GM03348 (cell line): ENCODE results near the gene FREM2.
A peak's percentile ranks its signal among the peaks of the same experiment; 100 is the strongest.

Experiments
- DNase-seq: peaks from one replicate; pipeline ENCODE4 v3.0.0; 2012; ENCODE audit warnings: low spot score

Gene FREM2

GRCh38 chr13:38686577-38687245 is at the start of gene FREM2:
Gene FREM2, plus strand, starts transcription at chr13:38687077. Its CDS starts 268 bp downstream, at chr13:38687345.
- DNase-seq, result peak; percentile 30

GRCh38 chr13:38637576-38637975 is 49.3 kb upstream of the FREM2 start:
- DNase-seq, result no peak

GRCh38 chr13:38641164-38641948 is 45.5 kb upstream of the FREM2 start:
- DNase-seq, result peak; percentile 23

GRCh38 chr13:38647312-38647711 is 39.6 kb upstream of the FREM2 start:
- no peak for DNase-seq

GRCh38 chr13:38648912-38649311 is 38.0 kb upstream of the FREM2 start:
- DNase-seq, result no peak

- no peak for DNase-seq
Observed at GRCh38 chr13:38656699-38657098, 30.2 kb upstream of the FREM2 start.

GRCh38 chr13:38657191-38657590 is 29.7 kb upstream of the FREM2 start:
- peak; percentile 36 for DNase-seq

GRCh38 chr13:38658906-38659305 is 28.0 kb upstream of the FREM2 start:
- DNase-seq, result no peak

- no peak for DNase-seq
Observed at GRCh38 chr13:38661010-38661675, 25.7 kb upstream of the FREM2 start.

- DNase-seq, result peak; percentile 12
Observed at GRCh38 chr13:38662362-38662761, 24.5 kb upstream of the FREM2 start.

GRCh38 chr13:38664906-38665305 is 22.0 kb upstream of the FREM2 start:
- DNase-seq, result no peak

- DNase-seq, result no peak
Observed at GRCh38 chr13:38667526-38668109, 19.3 kb upstream of the FREM2 start.

GRCh38 chr13:38669234-38669964 is 17.5 kb upstream of the FREM2 start:
- no peak for DNase-seq

GRCh38 chr13:38670627-38671026 is 16.2 kb upstream of the FREM2 start:
- DNase-seq, result peak; percentile 11

- no peak for DNase-seq
Observed at GRCh38 chr13:38671980-38672379, 14.9 kb upstream of the FREM2 start.

- no peak for DNase-seq
Observed at GRCh38 chr13:38674208-38674607, 12.7 kb upstream of the FREM2 start.

GRCh38 chr13:38680912-38681311 is 6.0 kb upstream of the FREM2 start:
- DNase-seq, result no peak

GRCh38 chr13:38684714-38685113 is 2.2 kb upstream of the FREM2 start:
- DNase-seq, result no peak

- DNase-seq, result no peak
Observed at GRCh38 chr13:38685431-38685830, 1.4 kb upstream of the FREM2 start.

- no peak for DNase-seq
Observed at GRCh38 chr13:38685974-38686576, 802 bp upstream of the FREM2 start.
